ENCODE results near the gene ROR1. TPM values are rescaled to one million over a fixed set of nuclear protein-coding genes. Genes with fewer than 3 reads are reported as not detected.

Gene ROR1
- total and polyA plus RNA-seq, 2 of the 4 experiments (the other 2 are of a cell fraction) = 4.4 to 10.0 TPM

- TF ChIP-seq MXI1 (IDR thresholded peaks at IDR 0.05; ENCODE audit: borderline replicate concordance, low read depth, low read length) (no peak), RAD21 (IDR thresholded peaks at IDR 0.05; ENCODE audit: low read length) (no peak), MAZ (IDR thresholded peaks at IDR 0.05; ENCODE audit: borderline replicate concordance, low read depth, low read length) (no peak)
Measured at GRCh38 chr1:64126581-64126980, 352.8 kb downstream of the ROR1 start (continued).

- no peaks in the 10 kb centered on the region for H3K79me1 ChIP-seq (ENCODE audit: low read depth in 1 of 2, low read length in 2 of 2)
- dilution Hi-C loops (cut with HindIII; ENCODE audit: low sequenced_read_pairs, unreplicated experiment) = no loop called here
Measured at GRCh38 chr1:64127297-64127696, 353.5 kb downstream of the ROR1 start.

More at GRCh38 chr1:64127297-64127696, 353.5 kb downstream of the ROR1 start:
- TF ChIP-seq SMC3 (IDR thresholded peaks at IDR 0.05; ENCODE audit: low read depth, low read length) (no peak), CEBPB (IDR thresholded peaks at IDR 0.05; ENCODE audit: low read depth, low read length) (no peak), CTCF (conservative IDR thresholded peaks at IDR 0.05; ENCODE audit: low read depth, low read length) (no peak), MAFK (IDR thresholded peaks at IDR 0.05; ENCODE audit: low read depth, low read length) (no peak), MXI1 (IDR thresholded peaks at IDR 0.05; ENCODE audit: borderline replicate concordance, low read depth, low read length) (no peak), BHLHE40 (IDR thresholded peaks at IDR 0.05; ENCODE audit: low read depth, low read length) (no peak), RFX5 (IDR thresholded peaks at IDR 0.05; ENCODE audit: low read depth, low read length) (no peak), NFE2L2 (IDR thresholded peaks at IDR 0.05; ENCODE audit: low read depth, low read length) (no peak), POLR2A (IDR thresholded peaks at IDR 0.05; ENCODE audit: low read depth, low read length) (no peak), RAD21 (IDR thresholded peaks at IDR 0.05; ENCODE audit: low read length) (no peak), RCOR1 (IDR thresholded peaks at IDR 0.05; ENCODE audit: insufficient replicate concordance, low read length) (no peak), ELK1 (IDR thresholded peaks at IDR 0.05; ENCODE audit: borderline replicate concordance, low read depth, low read length) (no peak)
- Histone ChIP-seq H3K9me3 (ENCODE audit: control insufficient read depth, insufficient read depth, low read length) (no peaks in the 10 kb centered on the region), H2BK15ac (ENCODE audit: low read depth, low read length) (no peak overlapping the region), H3K27ac (ENCODE audit: insufficient read depth, low read length) (no peak overlapping the region), H3K18ac (ENCODE audit: low read depth, low read length) (no peak overlapping the region), H3K9me1 (ENCODE audit: insufficient read depth, low read length) (0 out of 2 replicates have a peak, but pooled peaks cover 3% of the 10 kb centered on the region), H3K27me3 (ENCODE audit: control insufficient read depth, insufficient read depth, low read length) (peaks cover 2% of the 10 kb centered on the region; the same call in 1 of the 2 replicates), H4K91ac (ENCODE audit: insufficient read depth, low read depth, low read length) (no peak overlapping the region), H3K4me3 (ENCODE audit: insufficient read depth, low read depth, low read length) (no peak overlapping the region), H2AFZ (replicated peaks; ENCODE audit: low read length, poor library complexity) (no peak overlapping the region), H2AK9ac (replicated peaks; ENCODE audit: low read depth, low read length, poor library complexity) (no peak overlapping the region), H2BK120ac (ENCODE audit: low read depth, low read length) (no peak overlapping the region), H2BK5ac (ENCODE audit: low read depth, low read length, poor library complexity, severe bottlenecking) (no peak overlapping the region), H4K5ac (ENCODE audit: low read depth, low read length) (no peak overlapping the region), H4K8ac (ENCODE audit: low read depth in 2 of 2, low read length in 2 of 2) (no peak overlapping the region), H3K36me3 (ENCODE audit: control insufficient read depth, insufficient read depth, low read length) (no peaks in the 10 kb centered on the region), H4K20me1 (ENCODE audit: insufficient read depth, low read length) (no peaks in the 10 kb centered on the region), H3K23ac (ENCODE audit: low read depth, low read length) (no peak overlapping the region), H3K4me1 (ENCODE audit: control insufficient read depth, insufficient read depth, low read length) (peaks cover 1% of the 10 kb centered on the region; the same call in 1 of the 2 replicates), H3K4me2 (ENCODE audit: low read depth, low read length) (no peak overlapping the region), H3K14ac (replicated peaks; ENCODE audit: low read depth, low read length) (no peak overlapping the region), H2AK5ac (ENCODE audit: low read depth, low read length) (no peak overlapping the region), H2BK20ac (ENCODE audit: low read depth, low read length) (no peak overlapping the region), H3K9ac (ENCODE audit: low read depth, low read length) (no peak overlapping the region), H3K4ac (ENCODE audit: low read depth, low read length) (no peak overlapping the region), H3K56ac (ENCODE audit: extremely low read depth, insufficient read depth, low read length) (no peak overlapping the region)
- in situ Hi-C loops (cut with MboI; ENCODE audit: low sequenced_read_pairs) = no loop called here
- POLR2A ChIA-PET (ENCODE audit: unreplicated experiment) = no interaction called here
- DNase-seq = no peak
- no TSS peak for BruUV-seq (replicated peaks)
- ATAC-seq (ENCODE audit: low read depth) = no peak
- intact Hi-C loops (cut with micrococcal nuclease) = no loop called here
- WGBS, 2 experiments (ENCODE audit: extremely low coverage in 2 of 2, insufficient read length in 1 of 2) = no CpG with 5 or more reads among the region's 3 CpGs
- CTCF ChIA-PET = no interaction called here
